ENCODE data around the gene INSC.

DNA sequence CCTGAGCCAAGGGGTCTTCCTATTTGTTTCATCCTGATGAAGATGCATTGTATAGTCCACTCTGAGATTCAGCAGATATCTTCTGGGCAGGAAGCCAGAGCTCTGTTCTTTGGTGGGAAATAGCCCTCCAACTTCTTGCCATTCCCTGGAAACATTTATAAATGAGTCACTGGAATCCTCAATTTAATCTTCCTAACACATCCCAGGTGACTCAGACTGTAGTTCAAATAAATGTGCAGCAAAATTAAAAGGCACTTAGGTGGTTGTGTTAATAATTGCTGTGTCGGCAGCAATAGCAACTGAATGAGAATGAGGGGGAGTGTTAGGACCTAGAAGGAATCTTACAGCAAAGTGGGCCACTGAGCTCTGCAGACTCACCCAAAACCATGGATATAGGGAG, 108.6 kb downstream of the INSC start:
- TF ChIP-seq CEBPB (IDR thresholded peaks at IDR 0.05; ENCODE audit: low read depth, low read length) = no peak
- TF ChIP-seq GABPA (IDR thresholded peaks at IDR 0.05; ENCODE audit: borderline replicate concordance, insufficient read depth, low read length) = no peak
- no peak for TF ChIP-seq RNF2 (IDR thresholded peaks at IDR 0.05; ENCODE audit: borderline replicate concordance, low read depth, low read length, missing control alignments, poor library complexity, severe bottlenecking)
- TF ChIP-seq JUND (IDR thresholded peaks at IDR 0.05; ENCODE audit: low read length) = no peak
- TF ChIP-seq, protein P1, sequence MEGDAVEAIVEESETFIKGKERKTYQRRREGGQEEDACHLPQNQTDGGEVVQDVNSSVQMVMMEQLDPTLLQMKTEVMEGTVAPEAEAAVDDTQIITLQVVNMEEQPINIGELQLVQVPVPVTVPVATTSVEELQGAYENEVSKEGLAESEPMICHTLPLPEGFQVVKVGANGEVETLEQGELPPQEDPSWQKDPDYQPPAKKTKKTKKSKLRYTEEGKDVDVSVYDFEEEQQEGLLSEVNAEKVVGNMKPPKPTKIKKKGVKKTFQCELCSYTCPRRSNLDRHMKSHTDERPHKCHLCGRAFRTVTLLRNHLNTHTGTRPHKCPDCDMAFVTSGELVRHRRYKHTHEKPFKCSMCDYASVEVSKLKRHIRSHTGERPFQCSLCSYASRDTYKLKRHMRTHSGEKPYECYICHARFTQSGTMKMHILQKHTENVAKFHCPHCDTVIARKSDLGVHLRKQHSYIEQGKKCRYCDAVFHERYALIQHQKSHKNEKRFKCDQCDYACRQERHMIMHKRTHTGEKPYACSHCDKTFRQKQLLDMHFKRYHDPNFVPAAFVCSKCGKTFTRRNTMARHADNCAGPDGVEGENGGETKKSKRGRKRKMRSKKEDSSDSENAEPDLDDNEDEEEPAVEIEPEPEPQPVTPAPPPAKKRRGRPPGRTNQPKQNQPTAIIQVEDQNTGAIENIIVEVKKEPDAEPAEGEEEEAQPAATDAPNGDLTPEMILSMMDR (IDR thresholded peaks at IDR 0.05; ENCODE audit: control extremely low read depth in 1 of 3, insufficient read depth in 1 of 3, low read depth in 1 of 3, low read length in 3 of 3) = no peak
- no peak for TF ChIP-seq SRF (IDR thresholded peaks at IDR 0.05; ENCODE audit: low read depth, low read length)
- TF ChIP-seq, protein P2, sequence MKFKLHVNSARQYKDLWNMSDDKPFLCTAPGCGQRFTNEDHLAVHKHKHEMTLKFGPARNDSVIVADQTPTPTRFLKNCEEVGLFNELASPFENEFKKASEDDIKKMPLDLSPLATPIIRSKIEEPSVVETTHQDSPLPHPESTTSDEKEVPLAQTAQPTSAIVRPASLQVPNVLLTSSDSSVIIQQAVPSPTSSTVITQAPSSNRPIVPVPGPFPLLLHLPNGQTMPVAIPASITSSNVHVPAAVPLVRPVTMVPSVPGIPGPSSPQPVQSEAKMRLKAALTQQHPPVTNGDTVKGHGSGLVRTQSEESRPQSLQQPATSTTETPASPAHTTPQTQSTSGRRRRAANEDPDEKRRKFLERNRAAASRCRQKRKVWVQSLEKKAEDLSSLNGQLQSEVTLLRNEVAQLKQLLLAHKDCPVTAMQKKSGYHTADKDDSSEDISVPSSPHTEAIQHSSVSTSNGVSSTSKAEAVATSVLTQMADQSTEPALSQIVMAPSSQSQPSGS (IDR thresholded peaks at IDR 0.05; ENCODE audit: low read length) = no peak
- TF ChIP-seq EGR1 (IDR thresholded peaks at IDR 0.05; ENCODE audit: borderline replicate concordance, low read depth, low read length) = no peak
- no peak for TF ChIP-seq EP300 (IDR thresholded peaks at IDR 0.05; ENCODE audit: borderline replicate concordance in 1 of 2, low read depth in 2 of 2, low read length in 2 of 2)
- TF ChIP-seq POLR2A (IDR thresholded peaks at IDR 0.05; ENCODE audit: control extremely low read depth in 1 of 2, low read depth in 2 of 2, low read length in 2 of 2) = no peak
- TF ChIP-seq CREB1 (IDR thresholded peaks at IDR 0.05) = no peak
